Adrenal gland (tissue), 5 donors: Measurements from ENCODE around the gene SLIT3.

Experiments used
- CTCF ChIP-seq, 6 experiments: fragments of 450-650 bp in 4 of 6; fragments of 200-600 bp in 2 of 6; sonication (generic) in 1 of 6; IDR thresholded peaks; 1 replicate in 5 of 6; 2 replicates in 1 of 6; pipeline versions ENCODE4 v1.5.1 to v1.8.0; 2016 to 2021; ENCODE audit warnings: antibody characterized with exemption in 6 of 6, mild to moderate bottlenecking in 2 of 6, moderate library complexity in 1 of 6
- POLR2A ChIP-seq, 2 donors: fragments of 450-650 bp; IDR thresholded peaks; one replicate each; pipeline ENCODE4 v1.6.1; 2017; ENCODE audit warnings: antibody characterized with exemption in 2 of 2, mild to moderate bottlenecking in 2 of 2, moderate library complexity in 1 of 2
- donor health status: DM: no; HTN: no; CAD: no.

- TF ChIP-seq CTCF (IDR thresholded peaks at IDR 0.05) (no peak), POLR2A (IDR thresholded peaks at IDR 0.05) (no peak)
These were observed 424.5 kb downstream of the SLIT3 start for GRCh38 chr5:168876419-168876818.
